GM19238 (cell line): ENCODE results near the gene KRT6C.
"Not testable (repeated sequence)": the region's sequence is repeated elsewhere in the genome, so short reads cannot be mapped to it uniquely, and the experiment has no call there.

Experiments used
- DNase-seq: peaks from one replicate; pipeline ENCODE4 v3.0.0; 2011; ENCODE audit warnings: low spot score; ENCODE audit not compliant: insufficient read length

KRT6C gene

DNA sequence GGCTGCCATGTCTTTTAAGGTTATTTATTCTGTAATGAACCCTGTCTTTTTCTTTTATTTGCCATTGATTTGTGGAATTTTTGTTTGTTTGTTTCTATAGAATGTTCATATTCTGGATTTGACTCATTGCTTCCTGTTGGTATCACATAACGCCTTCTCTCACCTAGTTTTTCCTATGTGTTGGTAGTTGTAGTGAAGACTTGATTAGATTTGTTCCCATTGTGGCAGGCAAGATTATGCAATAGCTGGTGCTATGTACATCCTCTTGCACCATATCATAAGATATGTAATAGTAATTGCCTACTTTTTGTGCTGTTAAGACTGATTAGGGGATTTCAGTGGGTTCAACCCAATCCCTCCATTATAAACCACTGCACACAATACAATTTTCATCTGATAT is 17.8 kb downstream of the KRT6C start:
- no peak for DNase-seq

DNA sequence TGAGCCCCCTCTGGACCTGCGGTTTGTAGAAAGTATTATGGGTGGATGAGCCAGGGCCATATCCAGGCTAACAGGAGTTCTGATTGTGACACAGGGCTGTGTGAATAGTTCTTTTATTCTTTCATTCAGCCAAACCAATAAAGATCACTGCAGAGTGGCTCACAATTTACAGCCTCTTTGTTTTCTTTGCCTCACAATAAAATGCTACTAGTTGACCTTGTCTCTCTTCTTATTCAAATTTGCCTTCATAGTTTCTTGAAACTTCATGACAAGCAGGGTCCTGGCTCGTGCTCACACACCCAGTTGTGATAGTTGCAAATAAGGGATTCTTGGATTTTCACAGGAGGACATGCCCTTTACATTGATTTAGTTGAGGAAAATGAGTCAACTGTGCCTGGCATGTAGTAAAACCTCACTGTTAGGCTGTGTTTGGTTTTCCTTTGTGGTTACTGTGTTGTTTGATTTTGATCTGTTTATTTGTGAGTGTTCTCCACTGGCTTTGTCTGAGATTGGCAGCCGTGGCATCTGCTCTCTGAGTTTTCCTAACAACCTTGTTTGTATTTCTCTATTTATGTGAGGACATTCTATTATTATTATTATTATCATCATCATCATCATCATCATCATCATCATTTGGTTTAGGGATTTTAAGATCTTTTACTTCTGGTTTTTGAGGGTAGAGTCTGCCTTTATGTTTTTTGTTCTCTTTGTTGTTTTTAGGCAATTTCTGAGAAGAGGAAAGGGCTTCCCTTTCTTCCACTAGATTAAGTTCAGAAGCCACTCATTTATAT is 19.0 kb downstream of the KRT6C start:
- no peak for DNase-seq

DNA sequence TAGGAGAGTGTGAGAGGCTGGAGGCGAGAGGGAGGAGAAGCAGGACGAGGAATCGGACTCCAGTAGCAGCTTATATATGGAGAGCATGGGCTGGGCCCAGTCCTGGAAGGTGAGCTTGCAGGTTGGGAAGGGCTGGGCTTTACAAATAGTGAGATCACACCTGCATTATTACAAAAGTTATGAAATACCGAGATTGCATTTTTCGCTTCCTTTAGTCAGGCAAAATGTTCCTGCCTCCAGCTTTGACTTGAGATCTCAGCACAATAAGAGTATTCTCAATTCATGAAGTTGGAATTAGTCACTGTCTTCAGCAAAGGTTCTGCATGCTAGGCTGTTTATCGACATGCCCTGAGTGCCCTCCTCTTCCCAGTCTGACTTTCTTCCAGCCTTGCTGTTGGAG is 21.5 kb downstream of the KRT6C start, which contains the start of gene KRT6B:
Gene KRT6B (minus strand): TSS at position 46 of the 400 bp plus-strand sequence. CDS start 68 bp downstream, outside the sequence.
- no peak for DNase-seq

DNA sequence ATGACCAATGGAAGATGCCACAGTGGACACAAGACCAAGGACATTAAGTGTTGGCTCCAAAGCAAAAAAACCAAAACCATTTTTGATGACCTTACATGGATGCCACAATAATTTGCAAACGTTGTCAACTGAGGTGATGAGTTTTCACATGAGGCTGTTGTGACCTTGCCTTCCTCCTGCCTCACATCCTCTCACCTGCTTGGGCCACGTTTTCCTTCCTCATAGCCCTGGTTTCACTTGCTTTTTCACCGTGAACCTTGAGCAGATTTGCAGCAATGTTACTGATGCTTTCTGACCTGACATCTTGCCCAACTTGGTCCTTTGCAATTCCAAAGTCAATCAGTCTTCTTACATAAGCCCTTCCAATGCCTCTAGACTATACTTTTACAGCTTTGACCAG is 25.4 kb downstream of the KRT6C start:
- DNase-seq, result no peak

DNA sequence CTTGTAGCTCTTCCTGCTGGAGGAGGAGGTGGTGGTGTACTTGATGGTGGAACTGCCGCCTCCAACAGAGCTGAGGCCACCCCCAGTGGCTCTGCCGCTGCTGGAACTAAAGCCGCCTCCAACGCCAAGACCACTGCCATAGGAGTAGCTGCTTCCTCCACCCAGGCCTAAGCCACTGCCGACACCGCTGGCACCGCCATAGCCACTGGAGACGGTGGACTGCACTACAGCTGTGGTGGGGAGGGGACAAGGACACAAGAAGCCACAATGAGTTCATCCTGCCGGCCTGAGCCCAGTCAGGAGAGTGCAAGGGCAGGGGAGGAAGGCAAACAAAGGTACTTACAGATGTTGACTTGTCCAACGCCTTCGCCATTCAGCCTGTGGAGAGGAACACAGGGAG is 26.4 kb downstream of the KRT6C start:
- not testable (repeated sequence) for DNase-seq

DNA sequence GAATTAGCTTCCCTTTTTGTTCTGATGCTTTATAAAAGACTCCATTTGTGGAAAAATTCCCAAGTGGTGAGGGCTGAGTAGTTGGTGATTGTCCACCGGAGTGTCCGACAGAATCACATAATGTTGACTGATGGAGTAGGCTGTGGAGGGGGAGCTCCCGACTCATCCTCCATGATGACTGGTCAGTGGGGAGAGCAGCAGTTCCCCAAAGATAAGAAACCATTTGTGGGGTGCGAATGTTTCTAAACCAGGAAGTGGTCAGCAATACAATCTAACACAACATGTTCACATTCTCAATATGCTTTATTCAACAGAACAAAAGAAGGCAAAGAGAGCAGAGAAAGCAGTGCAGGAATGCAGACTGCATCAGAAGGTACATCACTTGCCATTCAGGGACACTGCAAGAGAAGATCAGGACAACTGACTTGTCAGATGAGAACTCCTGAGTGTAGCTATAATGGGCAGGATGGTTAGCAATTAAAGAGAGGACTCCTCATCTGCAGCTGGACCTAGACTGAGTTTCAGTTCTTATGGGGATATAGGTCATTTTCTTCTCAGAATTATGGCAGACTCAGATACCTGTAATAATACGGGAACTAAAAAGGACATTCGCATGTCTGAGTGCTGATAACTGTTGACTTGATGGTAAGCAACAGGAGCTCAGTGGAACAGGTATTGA is 27.1 kb downstream of the KRT6C start:
- no peak for DNase-seq

DNA sequence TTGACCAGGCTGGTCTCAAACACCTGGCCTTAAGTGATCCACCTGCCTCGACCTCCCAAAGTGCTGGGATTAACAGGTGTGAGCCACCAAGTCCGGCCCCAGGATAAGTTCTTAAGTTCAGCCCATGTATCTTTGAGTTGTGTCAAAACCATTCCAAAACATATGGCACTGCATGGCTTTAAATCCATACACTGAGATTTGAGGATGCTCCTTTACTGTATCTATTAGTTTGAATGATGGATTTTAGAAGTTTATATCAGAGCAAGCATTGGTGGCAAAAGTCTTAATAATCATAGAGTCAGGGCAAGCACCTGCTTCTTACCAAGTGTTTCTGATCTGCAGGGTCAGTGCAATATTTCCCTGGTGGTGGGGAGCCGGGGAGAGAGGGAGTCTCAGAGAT is 27.7 kb downstream of the KRT6C start:
- DNase-seq, result no peak

DNA sequence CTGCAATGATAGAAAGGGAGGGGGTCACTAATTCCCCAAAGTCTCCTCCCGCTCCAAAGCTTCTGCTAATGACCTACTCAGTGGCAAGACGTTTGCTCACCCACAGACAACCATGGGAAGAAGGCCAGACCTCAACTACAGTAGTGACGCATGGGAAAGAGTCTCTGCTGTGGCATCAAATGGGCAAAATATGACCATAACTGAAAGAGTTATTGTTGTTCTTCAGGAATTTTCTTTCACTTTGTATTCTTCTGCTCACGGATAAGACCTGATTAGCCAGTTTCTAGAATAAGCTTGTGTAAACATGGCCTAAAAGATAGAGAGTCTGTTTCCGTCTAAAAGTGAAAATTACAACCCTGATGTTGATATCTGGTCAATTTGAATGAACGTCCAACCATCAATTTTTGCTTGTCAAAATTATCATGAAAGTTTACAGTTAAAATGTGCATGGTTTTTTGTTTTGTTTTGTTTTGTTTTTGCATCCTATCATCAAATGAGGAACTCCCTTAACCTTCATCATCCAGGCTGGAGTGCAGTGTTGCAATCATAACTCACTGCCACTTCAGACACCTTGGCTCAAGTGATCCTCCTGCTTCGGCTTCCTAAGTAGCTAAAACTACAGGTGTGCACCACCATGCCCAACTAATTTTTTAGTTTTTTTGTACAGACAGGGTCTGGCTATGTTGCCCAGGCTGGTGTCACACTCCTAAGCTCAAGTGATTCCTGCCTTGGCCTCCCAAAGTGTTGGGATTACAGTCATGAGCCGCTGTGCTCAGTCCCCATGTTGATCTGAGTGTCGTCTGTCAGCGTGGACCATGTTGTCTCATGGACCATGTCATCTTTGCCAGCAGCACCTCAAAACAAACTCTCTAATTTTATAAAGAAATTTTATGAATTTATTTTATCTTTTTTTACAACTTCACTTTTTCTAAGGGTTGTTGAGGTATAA is 28.7 kb downstream of the KRT6C start:
- no peak for DNase-seq

DNA sequence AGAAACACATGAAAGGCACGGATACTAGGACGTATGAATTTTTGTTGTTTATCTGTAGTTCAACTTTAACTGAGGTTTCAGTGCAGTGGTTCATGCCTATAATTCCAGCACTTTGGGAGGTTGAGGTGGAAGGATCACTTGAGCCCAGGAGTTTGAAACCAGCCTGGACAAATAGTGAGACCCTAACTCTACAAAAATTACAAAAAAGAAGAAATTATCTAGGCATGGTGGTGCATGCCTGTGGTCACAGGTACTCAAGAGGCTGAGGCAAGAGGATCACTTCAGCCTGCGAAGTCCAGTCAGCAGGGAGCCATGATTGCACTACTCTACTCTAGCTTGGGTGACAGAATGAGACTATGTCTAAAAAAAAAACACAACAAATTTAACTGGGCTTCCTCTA is 29.6 kb downstream of the KRT6C start:
- DNase-seq, result no peak

DNA sequence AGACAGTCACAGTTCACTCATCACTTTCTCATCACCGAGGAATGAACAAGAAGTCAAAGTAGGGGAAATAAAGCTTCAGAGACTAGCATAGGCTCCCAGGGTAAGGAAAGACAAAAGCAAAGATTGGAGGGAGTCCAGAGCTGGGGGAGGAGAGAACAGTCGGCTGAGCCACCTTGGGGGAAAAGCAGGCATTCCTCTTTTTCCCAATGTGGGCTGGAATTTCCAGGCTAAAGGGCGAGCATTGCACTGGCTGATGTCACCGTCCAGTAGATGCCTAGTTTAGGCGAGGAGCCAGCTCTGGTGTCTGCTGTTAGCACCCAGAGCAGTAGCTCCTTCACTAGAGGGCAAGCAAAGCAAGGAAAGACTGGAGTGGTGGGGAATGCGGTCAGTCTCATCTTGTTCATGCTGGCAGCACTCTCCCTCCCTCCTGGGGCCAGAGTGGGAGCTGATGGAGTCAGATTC is 31.0 kb downstream of the KRT6C start:
- DNase-seq, result no peak

DNA sequence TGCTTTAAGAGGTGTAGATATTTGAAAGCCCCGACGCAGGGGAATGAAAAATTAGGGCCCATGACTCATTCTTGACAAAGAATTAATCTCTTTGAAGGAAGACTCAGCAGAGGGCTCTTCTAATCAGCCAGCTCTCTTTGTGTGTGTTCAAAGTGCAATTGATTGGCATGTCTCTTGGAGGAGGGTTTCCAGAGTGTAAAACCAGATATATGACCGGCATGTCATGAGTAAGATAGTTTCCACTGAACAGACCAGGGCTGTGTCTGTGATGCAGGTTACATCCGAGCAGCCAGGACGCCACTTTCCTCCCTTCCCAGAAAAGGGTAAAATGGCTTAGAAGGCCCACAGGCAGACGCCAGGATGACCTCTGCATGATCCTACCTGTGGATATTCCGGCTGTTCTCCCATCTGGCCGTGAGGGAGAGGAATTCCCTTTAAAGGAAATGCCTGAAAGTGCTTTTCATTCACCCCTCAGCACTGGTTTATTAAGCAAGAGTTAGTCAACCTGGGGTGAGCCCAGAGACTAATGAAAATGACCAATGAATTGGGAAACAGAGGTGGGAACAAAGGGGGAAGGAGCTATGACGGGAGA is 32.2 kb downstream of the KRT6C start:
- no peak for DNase-seq

DNA sequence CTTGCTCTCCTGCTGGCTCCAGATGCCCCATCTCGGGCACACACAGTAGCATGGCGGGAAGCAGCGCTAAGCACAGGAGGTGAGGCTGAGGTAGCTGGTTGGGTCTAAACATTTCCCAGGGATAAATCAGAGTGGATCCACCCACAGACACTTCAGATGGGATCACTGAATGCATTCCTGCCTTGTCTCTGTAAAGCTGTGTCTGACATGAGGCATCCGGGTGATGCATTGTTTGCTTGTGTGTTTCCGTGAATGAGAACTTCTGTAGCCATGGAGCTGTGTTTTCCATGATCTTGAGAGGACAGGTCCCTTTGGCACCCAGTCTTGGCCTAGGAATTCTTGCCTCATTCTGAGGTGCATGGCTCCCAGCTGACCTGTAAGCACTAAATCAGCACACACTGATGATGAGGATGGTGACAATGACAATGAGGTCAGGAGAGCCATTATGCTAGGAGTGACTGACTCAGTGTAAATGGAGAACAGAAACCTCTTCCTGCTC is 32.7 kb downstream of the KRT6C start:
- no peak for DNase-seq

DNA sequence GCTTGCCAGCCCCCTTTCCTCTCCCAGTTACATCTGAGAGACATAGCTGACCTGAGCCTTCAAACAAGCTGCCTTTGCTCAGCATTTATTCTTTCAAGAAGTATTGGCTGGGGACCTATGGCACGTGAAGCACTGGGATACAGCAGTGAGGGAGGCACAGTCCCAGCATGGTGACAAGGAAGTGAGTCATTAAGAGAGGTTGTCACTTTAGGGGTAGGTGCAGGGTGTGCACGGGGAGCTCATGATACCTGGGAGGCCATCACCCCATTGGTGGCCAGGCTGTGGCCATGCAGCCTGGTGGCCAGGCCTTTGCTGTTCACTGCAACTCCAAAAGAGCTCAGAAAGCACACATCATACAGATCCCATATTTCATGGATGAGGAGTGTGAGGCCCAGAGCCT is 33.8 kb downstream of the KRT6C start:
- no peak for DNase-seq

DNA sequence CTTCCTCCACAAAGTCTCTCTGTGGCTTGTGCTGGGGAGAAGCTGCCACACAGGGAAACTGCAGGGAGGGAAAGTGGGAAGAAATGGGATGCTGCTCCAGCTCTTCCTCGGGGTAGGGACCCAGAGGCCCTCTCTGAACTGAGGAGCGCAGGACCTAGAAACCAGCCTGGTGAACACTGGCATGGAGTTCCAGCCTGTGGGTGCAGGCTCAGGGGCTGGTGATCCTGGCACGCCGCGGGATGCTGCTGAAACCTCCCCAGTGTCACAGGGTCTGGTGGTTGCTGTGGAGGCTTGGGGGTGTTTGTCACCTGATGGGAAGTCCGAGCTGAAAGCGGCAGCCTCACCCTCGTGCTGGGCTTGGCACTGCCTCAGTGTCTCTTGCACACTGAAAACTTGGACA is 34.2 kb downstream of the KRT6C start:
- DNase-seq, result no peak

DNA sequence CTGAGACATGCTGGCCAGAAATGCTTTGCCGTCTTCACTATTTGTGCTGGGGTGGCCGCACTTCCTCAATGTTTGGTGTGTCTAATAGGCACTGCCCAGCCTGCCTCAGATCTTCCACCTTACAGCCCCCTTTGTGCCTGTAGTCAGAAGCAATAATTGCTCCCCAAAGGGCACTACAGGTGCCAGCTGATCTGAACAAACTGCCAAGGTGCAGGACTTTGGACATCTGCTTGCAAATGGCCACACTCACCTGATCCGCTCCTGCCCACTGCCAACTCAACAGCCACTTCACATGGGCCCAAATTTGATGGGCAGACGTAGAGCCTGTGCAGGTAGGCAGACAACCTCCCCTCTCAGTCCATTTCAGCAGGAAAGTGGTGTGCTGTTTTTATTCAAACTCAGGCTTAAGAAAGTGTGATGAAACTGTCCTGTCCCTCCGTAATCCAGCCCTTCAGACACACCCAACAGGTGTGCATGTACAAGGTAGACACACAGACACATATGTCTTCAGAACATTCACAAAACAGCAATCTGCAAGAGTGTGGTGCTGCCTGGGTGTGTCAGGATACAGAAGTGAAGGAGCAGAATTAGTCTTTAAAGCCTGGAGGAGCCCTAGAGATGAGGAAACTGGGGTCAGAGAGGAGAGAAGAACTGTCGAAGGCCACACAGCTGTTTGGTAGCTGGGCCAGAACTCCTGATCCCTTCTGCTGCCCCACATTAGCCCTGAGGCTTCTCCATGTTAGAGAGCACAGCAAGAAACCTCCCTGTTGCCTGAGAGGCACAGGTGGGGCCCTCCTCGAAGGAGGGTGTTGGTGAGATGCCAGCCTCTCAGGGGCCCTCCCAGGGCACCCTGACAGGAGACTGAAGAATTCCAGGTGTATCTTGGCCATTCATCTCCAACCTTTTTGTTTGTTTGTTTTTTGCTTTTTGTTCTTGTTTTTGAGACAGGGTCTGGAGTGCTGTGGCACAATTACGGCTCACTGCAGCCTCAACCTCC is 35.0 kb downstream of the KRT6C start:
- DNase-seq, result no peak

DNA sequence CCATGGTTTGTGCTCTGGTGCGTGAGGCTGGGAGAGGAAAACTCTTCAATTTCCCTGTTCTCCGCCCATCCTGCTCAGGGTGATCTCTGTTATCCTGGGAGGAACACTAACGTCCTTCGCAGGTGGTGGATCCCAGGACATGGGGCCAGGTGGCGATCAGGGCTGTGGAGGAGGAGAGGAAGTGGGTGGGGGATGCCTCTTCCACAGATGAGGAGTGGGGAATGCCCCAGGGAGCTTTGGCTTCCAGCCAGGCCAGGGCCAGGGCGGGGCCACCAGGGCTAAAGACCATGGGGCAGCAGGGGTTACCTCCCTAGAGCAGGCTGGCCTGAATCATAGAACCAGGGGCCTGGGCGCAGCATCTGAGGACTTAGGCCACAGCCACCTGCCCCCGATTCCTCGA is 36.1 kb downstream of the KRT6C start:
- no peak for DNase-seq

DNA sequence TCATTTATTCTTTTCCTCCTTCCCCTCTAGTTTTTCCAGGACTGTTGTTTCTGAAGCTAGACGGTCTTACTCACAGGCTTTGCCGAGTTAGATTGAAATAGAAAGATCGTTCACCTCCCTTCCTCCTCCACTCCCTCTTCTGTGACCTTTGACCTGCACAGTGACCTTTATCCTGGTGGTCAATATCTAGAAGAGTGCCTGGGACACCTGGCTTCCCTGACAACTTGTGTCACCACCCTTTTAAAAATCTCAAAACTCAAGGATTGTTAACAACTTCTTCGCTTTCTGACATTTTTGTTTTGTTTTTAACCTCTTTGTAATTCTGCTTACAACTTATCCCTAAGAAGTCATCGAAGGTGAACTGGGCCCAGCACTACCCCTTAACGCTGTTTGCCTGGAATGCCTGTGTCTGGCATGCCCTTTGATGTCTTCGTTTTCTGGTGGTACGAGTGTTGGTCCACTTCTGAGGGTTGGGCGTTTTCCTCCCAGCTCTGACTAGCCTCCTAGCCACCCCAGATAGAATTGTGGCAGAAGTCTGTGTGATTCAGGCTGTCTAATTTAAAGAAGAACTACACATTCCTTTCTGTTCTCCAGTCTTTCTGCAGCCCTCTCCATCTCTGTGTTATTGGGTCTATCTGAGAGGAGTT is 36.7 kb downstream of the KRT6C start:
- DNase-seq, result no peak

DNA sequence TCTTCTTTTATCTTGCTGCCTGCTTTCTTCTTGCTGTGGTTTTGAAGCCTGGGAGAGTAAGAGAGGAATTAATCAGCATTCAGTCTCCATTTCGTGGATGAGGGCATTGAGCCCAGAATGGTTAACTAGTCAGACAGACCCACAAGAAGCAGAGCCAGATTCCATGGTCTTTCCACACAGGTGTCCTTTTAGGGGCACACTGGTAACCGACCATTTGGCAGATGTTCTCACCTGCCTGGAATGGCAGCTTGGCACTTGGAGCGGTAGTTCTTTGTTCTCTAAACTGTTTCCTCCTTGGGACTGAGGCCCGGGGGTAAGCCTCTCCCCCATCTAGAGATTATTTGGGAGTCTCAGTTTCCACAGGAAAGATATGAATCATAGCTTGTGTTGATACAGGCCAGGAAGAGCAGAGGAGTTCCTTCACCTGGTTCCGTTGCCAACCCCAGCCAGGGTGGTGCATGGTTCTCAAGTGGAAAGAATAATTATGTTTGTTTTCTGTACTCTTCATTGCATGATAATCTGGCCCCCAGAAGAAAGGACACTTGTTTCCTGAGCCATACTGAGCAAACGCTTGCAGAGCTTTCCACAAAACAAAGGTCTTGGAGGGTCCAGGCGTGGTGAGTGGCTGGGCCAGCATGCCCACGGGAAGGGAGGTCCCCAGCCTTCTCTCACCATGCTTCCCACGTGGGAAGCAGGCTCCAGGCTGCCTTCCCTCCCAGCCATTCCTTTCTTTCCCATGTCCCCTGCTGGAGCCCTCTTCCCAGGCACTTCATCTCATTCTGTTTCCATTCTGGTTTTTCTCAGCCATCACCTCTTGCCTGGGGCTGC is 37.4 kb downstream of the KRT6C start:
- no peak for DNase-seq

DNA sequence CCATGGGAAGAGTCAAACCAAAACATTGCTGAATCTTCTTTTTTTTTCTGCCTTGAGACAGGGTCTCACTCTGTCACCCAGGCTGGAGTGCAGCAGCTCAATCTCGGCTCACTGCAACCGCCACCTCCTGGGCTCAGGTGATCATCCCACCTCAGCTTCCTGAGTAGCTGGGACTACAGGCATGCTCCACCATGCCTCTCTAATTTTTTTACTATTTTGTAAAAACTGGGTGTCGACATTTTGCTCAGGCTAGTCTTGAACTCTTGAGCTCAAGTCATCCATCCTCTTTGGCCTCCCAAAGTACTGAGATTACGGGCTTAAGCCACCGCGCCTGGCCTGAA is 38.0 kb downstream of the KRT6C start:
- DNase-seq, result no peak
